OCI-LY7 (cell line): Measurements from ENCODE around the gene VPS13D. TPM values are rescaled to one million over a fixed set of nuclear protein-coding genes. Genes with fewer than 3 reads are reported as not detected.

ENCODE experiments used
- BruUV-seq: library from RNA; stranded (reverse); fragments of 400-500 nt; replicated peaks from 2 replicates; lab custom pipeline; 2021; lab: Mats Ljungman, UMichigan
- CTCF ChIA-PET: fragments of 300-600 bp; sonication (Branson Sonifier 250); formaldehyde crosslinking; loops from one replicate; lab custom pipeline; 2022; ENCODE audit warnings: antibody characterized with exemption; ENCODE audit not compliant: unreplicated experiment; lab: Charles Lee
- POLR2A ChIA-PET: fragments of 300-600 bp; sonication (Branson Sonifier 250); formaldehyde crosslinking; loops from one replicate; lab custom pipeline; 2022; ENCODE audit warnings: antibody characterized with exemption; lab: Charles Lee
- DNase-seq: peaks from one replicate; pipeline ENCODE4 v3.0.0-alpha.2; 2015; ENCODE audit warnings: low spot score
- H2AFZ ChIP-seq: fragments of 200-600 bp; sonication (generic), shearing (Covaris generic); 2 replicates; pipeline ENCODE4 v1.6.1; 2014; ENCODE audit warnings: mild to moderate bottlenecking, antibody characterized with exemption, low read length, moderate library complexity
- H3K27ac ChIP-seq: fragments of 200-600 bp; sonication (generic); 2 replicates; pipeline ENCODE4 v1.5.1; 2014; ENCODE audit warnings: mixed run types, low read depth, mild to moderate bottlenecking, moderate library complexity, low read length, inconsistent platforms; ENCODE audit not compliant: poor library complexity, severe bottlenecking
- H3K36me3 ChIP-seq: fragments of 200-600 bp; sonication (generic); 2 replicates; pipeline ENCODE4 v1.6.1; 2014; ENCODE audit warnings: mild to moderate bottlenecking, antibody characterized with exemption, low read length, moderate library complexity, mixed read lengths; ENCODE audit not compliant: insufficient read depth
- H3K4me1 ChIP-seq: fragments of 200-600 bp; sonication (generic); 2 replicates; pipeline ENCODE4 v1.5.1; 2014; ENCODE audit warnings: mild to moderate bottlenecking, low read length; ENCODE audit not compliant: insufficient read depth, poor library complexity, severe bottlenecking
- H3K4me2 ChIP-seq: fragments of 200-600 bp; sonication (generic); 2 replicates; pipeline ENCODE4 v1.6.1; 2014; ENCODE audit warnings: mild to moderate bottlenecking, low read length
- H3K4me3 ChIP-seq: fragments of 200-600 bp; sonication (generic); 2 replicates; pipeline ENCODE4 v1.5.1; 2014; ENCODE audit warnings: mild to moderate bottlenecking, low read depth, low read length; ENCODE audit not compliant: poor library complexity, severe bottlenecking
- H3K79me2 ChIP-seq: fragments of 200-600 bp; sonication (generic); 2 replicates; pipeline ENCODE4 v1.6.1; 2016; ENCODE audit warnings: low read depth, mild to moderate bottlenecking, low read length, moderate library complexity, mixed read lengths; ENCODE audit not compliant: insufficient read depth
- H3K9me2 ChIP-seq: fragments of 200-600 bp; sonication (generic); 2 replicates; pipeline ENCODE4 v1.6.1; 2016; ENCODE audit warnings: mild to moderate bottlenecking, low read length, mixed read lengths; ENCODE audit not compliant: insufficient read depth
- H3K9me3 ChIP-seq: fragments of 200-600 bp; sonication (generic); 2 replicates; pipeline ENCODE4 v1.6.1; 2014; ENCODE audit warnings: mild to moderate bottlenecking, mixed run types, low read length, mixed read lengths
- H4K20me1 ChIP-seq: fragments of 200-600 bp; sonication (generic); 2 replicates; pipeline ENCODE4 v1.6.1; 2014; ENCODE audit warnings: mild to moderate bottlenecking, antibody characterized with exemption, low read length, moderate library complexity, mixed read lengths; ENCODE audit not compliant: insufficient read depth
- EZH2phosphoT487 ChIP-seq: fragments of 200-600 bp; sonication (generic); IDR thresholded peaks from 2 replicates; pipeline ENCODE4 v1.6.1; 2018; ENCODE audit warnings: low read depth, borderline replicate concordance, mild to moderate bottlenecking, mixed run types, antibody characterized with exemption, low read length, moderate library complexity, mixed read lengths
- intact Hi-C: fragments of 100-400 bp; cut with micrococcal nuclease; formaldehyde crosslinking; loops from one replicate; pipeline ENCODE4 v1.10.0; 2022; ENCODE audit not compliant: unreplicated experiment
- total RNA-seq, 2 experiments: library from RNA; depleted of rRNA in 1 of 2; stranded (reverse); fragments of >200 nt in 1 of 2; shearing (Covaris generic) in 1 of 2; gene quantifications; 2 replicates each; pipeline ENCODE4 v1.2.3, GENCODE V29; 2014 to 2022
- TF ChIP-seq, protein P1 (sequence below): fragments of 200-600 bp; sonication (generic); conservative IDR thresholded peaks from 2 replicates; pipeline ENCODE4 v1.5.1; 2014; ENCODE audit warnings: mild to moderate bottlenecking, antibody characterized with exemption, low read length, moderate library complexity, mixed read lengths

VPS13D gene
- total RNA-seq, 2 experiments from 2014 or later: 23.9 to 39.2 TPM

DNA sequence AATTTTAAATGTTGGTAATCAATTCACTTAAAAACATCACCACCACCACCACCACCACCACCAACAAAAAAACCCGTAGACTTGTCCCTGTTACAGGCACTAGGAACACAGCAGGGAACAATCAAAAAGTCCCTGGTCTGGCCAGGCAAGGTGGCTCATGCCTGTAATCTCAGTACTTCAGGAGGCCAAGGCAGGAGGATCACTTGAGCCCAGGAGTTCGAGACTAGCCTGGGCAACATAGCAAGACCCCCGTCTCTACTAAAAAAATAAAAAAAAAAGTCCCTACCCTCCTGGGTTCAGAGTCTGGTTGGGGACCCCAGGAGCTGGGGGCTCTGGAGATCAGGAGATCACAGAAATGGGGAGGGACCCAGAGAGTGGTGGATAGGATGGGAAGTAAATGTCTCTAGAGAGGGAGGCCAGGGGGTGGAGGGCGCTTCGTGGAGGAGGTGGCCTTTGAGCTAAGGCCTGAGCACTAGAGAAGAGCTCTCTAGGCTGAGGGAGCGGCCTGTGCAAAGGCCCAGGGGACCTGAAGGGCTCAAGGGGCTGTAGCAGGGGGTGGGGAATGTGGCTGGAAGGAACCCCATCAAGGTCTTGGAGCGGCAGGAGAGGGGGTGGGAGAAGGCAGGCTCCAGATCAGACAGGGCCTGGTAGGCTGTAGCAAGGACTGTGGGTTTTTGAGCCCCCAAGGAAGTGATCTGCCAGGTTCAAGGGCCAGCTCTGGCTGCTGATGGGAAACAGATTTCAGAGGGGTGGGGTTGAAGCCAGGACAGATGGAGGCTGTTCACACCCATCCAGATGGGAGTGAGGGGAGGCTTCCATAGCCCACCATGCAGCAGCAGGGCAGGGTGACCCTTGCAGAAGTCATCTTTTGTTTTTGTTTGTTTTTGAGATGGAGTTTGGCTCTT lies 24.8 kb upstream of the VPS13D start:
- Histone ChIP-seq H3K4me2 (no peak overlapping the region), H3K79me2 (no peaks in the 10 kb centered on the region), H3K4me3 (no peak overlapping the region), H2AFZ (peak overlapping the region; percentile 61; the same call in 1 of the 2 replicates), H4K20me1 (no peaks in the 10 kb centered on the region), H3K27ac (no peak overlapping the region), H3K36me3 (no peaks in the 10 kb centered on the region), H3K9me3 (no peaks in the 10 kb centered on the region), H3K9me2 (no peaks in the 10 kb centered on the region), H3K4me1 (peaks cover 23% of the 10 kb centered on the region)
- DNase-seq: no peak
- no peak for TF ChIP-seq EZH2phosphoT487
- TF ChIP-seq, protein P1, sequence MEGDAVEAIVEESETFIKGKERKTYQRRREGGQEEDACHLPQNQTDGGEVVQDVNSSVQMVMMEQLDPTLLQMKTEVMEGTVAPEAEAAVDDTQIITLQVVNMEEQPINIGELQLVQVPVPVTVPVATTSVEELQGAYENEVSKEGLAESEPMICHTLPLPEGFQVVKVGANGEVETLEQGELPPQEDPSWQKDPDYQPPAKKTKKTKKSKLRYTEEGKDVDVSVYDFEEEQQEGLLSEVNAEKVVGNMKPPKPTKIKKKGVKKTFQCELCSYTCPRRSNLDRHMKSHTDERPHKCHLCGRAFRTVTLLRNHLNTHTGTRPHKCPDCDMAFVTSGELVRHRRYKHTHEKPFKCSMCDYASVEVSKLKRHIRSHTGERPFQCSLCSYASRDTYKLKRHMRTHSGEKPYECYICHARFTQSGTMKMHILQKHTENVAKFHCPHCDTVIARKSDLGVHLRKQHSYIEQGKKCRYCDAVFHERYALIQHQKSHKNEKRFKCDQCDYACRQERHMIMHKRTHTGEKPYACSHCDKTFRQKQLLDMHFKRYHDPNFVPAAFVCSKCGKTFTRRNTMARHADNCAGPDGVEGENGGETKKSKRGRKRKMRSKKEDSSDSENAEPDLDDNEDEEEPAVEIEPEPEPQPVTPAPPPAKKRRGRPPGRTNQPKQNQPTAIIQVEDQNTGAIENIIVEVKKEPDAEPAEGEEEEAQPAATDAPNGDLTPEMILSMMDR: no peak
- BruUV-seq: no TSS peak
- intact Hi-C loops: no loop called here
- ChIA-PET POLR2A (no interaction called here), CTCF (no interaction called here)

DNA sequence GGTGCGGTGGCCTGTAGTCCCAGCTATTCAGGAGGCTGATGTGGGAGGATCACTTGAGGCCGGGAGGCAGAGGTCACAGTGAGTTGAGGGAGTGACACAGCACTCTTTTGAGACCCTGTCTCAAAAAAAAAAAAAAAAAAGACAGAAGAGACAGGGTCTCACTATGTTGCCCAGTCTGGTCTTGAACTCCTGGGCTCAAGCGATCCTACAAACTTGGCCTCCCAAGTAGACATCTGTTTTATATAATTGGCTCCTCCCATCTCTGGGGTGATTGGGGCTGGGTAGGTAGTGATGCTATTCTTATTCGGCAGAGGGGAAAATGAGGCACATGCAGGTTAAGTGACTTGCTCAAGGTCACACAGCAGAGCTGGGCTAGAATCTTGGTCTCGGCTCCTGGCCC lies 23.6 kb upstream of the VPS13D start:
- Histone ChIP-seq H3K79me2 (no peaks in the 10 kb centered on the region), H3K27ac (no peak overlapping the region), H3K9me2 (no peaks in the 10 kb centered on the region), H3K4me2 (no peak overlapping the region), H4K20me1 (no peaks in the 10 kb centered on the region), H2AFZ (no peak overlapping the region), H3K9me3 (no peaks in the 10 kb centered on the region), H3K36me3 (no peaks in the 10 kb centered on the region), H3K4me3 (no peak overlapping the region), H3K4me1 (peaks cover 35% of the 10 kb centered on the region)
- intact Hi-C loops: no loop called here
- POLR2A ChIA-PET: no interaction called here
- BruUV-seq: no TSS peak
- TF ChIP-seq, protein P1: no peak
- TF ChIP-seq EZH2phosphoT487: no peak
- CTCF ChIA-PET: no interaction called here
- DNase-seq: no peak
